Measurements from ENCODE around the gene RNF166.

DNA sequence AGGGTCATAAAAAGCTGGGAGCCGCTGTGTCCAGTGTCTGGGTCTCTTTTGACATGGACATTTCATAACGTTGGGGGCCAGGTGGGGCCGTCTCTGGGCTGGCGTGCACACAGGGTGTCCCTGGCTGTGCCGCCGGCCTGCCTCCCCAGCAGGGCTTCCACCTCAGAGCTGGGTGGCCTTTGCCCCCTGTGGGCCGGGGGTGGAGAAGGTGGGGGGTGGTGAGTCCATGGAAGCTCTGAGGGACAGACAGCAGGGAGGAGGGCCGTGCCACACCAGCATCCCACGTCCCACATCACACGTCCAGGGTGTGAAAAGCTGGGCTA lies 19.0 kb downstream of the RNF166 start:
- TF ChIP-seq CTCF (IDR thresholded peaks at IDR 0.05; ENCODE audit: borderline replicate concordance, extremely low read depth, low read length, poor library complexity, severe bottlenecking) (no peak), EZH2 (IDR thresholded peaks at IDR 0.05; ENCODE audit: borderline replicate concordance, low read depth, low read length, severe bottlenecking) (no peak)

All from DND-41 (cell line).